Sigmoid colon (tissue), 7 donors: ENCODE measurements around the gene IL1RAPL1. TPM values are rescaled to one million over a fixed set of nuclear protein-coding genes. Genes with fewer than 3 reads are reported as not detected.

ENCODE experiments used
- DNase-seq: peaks from one replicate; pipeline ENCODE4 v3.0.0-alpha.2; 2019
- H3K27ac ChIP-seq, 4 donors: fragments of 200-600 bp; sonication (generic); one replicate each; pipeline ENCODE4 v1.5.1; 2016 to 2019; ENCODE audit warnings: mild to moderate bottlenecking in 1 of 4
- H3K27me3 ChIP-seq, 3 donors: fragments of 200-600 bp; sonication (generic); one replicate each; pipeline ENCODE4 v1.5.1; 2019; ENCODE audit warnings: mild to moderate bottlenecking in 1 of 3
- H3K36me3 ChIP-seq, 4 donors: fragments of 200-600 bp; sonication (generic); one replicate each; pipeline ENCODE4 v1.5.1; 2016 to 2019
- H3K4me1 ChIP-seq, 4 donors: fragments of 200-600 bp; sonication (generic); one replicate each; pipeline ENCODE4 v1.5.1; 2017 to 2019
- H3K4me3 ChIP-seq, 4 donors: fragments of 200-600 bp; sonication (generic); one replicate each; pipeline ENCODE4 v1.5.1; 2017 to 2019; ENCODE audit warnings: mild to moderate bottlenecking in 2 of 4, moderate library complexity in 1 of 4
- H3K9me3 ChIP-seq, 4 donors: fragments of 200-600 bp in 3 of 4; sonication (generic) in 3 of 4; one replicate each; pipeline versions ENCODE4 v1.5.1 to v1.6.1; 2013 to 2019
- CTCF ChIP-seq, 4 experiments: fragments of 450-650 bp in 3 of 4; fragments of 200-600 bp in 1 of 4; IDR thresholded peaks; one replicate each; pipeline ENCODE4 v1.5.1; 2016 to 2019; ENCODE audit warnings: antibody characterized with exemption in 4 of 4, mild to moderate bottlenecking in 3 of 4, moderate library complexity in 2 of 4
- EP300 ChIP-seq, 4 donors: sonication (generic); formaldehyde crosslinking; IDR thresholded peaks; one replicate each; pipeline ENCODE4 v1.6.1; 2017; ENCODE audit warnings: antibody characterized with exemption in 4 of 4
- POLR2A ChIP-seq, 2 donors: fragments of 450-650 bp; IDR thresholded peaks; one replicate each; pipeline ENCODE4 v1.6.1; 2016; ENCODE audit warnings: antibody characterized with exemption in 2 of 2, mild to moderate bottlenecking in 2 of 2, moderate library complexity in 2 of 2
- POLR2AphosphoS5 ChIP-seq, 4 donors: sonication (generic); formaldehyde crosslinking; IDR thresholded peaks; one replicate each; pipeline ENCODE4 v1.6.1; 2017; ENCODE audit warnings: antibody characterized with exemption in 4 of 4
- WGBS, 2 donors: extraction: QIAGEN DNeasy Blood & Tissue Kit; methylation state at CpG; one replicate each; pipeline ENCODE4 v1.1.7; 2013; 5-methylcytosine and 5-hydroxymethylcytosine counted together
- intact Hi-C: fragments of 100-400 bp; cut with DNase I; formaldehyde crosslinking; loops from one replicate; pipeline ENCODE4 v1.15.1; 2023
- polyA plus RNA-seq, 3 donors: library from polyadenylated mRNA; stranded (reverse); fragments of 200-250 nt; gene quantifications; one replicate each; pipeline ENCODE4 v1.2.3, GENCODE V29; 2013
- total RNA-seq, 4 donors: library from RNA; depleted of rRNA; stranded (reverse); fragments of >200 nt; gene quantifications; one replicate each; pipeline ENCODE4 v1.1.0, GENCODE V29; 2016
- donor health status: healthy with polysubstance abuse.
- donor health status: Bipolar disorder and iron deficiency.
- donor health status: healthy.

IL1RAPL1 gene
- total and polyA plus RNA-seq, 7 donors: 0.07 to 2.5 (median 1.2) TPM; not detected in 2

GRCh38 chrX:29903360-29903759 is 1316.1 kb downstream of the IL1RAPL1 start:
- TF ChIP-seq EP300 (IDR thresholded peaks at IDR 0.05): no peak
- peak in 1 of 4 experiments; percentile 26 for TF ChIP-seq CTCF (IDR thresholded peaks at IDR 0.05)
- Histone ChIP-seq H3K4me1 (no peaks in the 10 kb centered on the region), H3K27ac (no peak overlapping the region), H3K9me3 (no peaks in the 10 kb centered on the region), H3K4me3 (no peak overlapping the region), H3K27me3 (no peaks in the 10 kb centered on the region), H3K36me3 (no peaks in the 10 kb centered on the region)
- intact Hi-C loops: no loop called here
- DNase-seq: no peak

GRCh38 chrX:29911673-29912072 is 1324.4 kb downstream of the IL1RAPL1 start:
- H3K9me3 ChIP-seq: no peaks in the 10 kb centered on the region
- no peaks in the 10 kb centered on the region for H3K4me1 ChIP-seq
- TF ChIP-seq POLR2AphosphoS5 (IDR thresholded peaks at IDR 0.05) (no peak), EP300 (IDR thresholded peaks at IDR 0.05) (no peak), CTCF (IDR thresholded peaks at IDR 0.05) (no peak), POLR2A (IDR thresholded peaks at IDR 0.05) (no peak)
- no peak overlapping the region for H3K4me3 ChIP-seq
- H3K36me3 ChIP-seq: no peaks in the 10 kb centered on the region
- intact Hi-C loops: no loop called here
- DNase-seq: no peak
- no peak overlapping the region for H3K27ac ChIP-seq
- WGBS, 2 donors: 40 to 67% methylated on average over 4 of the region's 4 CpGs
- H3K27me3 ChIP-seq: no peaks in the 10 kb centered on the region

GRCh38 chrX:29913647-29914046 is 1326.4 kb downstream of the IL1RAPL1 start:
- 89 to 94% methylated on average over 6 of the region's 6 CpGs for WGBS, 2 donors
- DNase-seq: no peak
- Histone ChIP-seq H3K4me1 (no peaks in the 10 kb centered on the region), H3K9me3 (no peaks in the 10 kb centered on the region), H3K4me3 (no peak overlapping the region), H3K27ac (no peak overlapping the region), H3K27me3 (no peaks in the 10 kb centered on the region), H3K36me3 (no peaks in the 10 kb centered on the region)
- TF ChIP-seq POLR2A (IDR thresholded peaks at IDR 0.05): no peak
- intact Hi-C loops: no loop called here

GRCh38 chrX:29922607-29923006 is 1335.4 kb downstream of the IL1RAPL1 start:
- H3K4me1 ChIP-seq: no peaks in the 10 kb centered on the region
- TF ChIP-seq CTCF (IDR thresholded peaks at IDR 0.05) (no peak), POLR2A (IDR thresholded peaks at IDR 0.05) (no peak), EP300 (IDR thresholded peaks at IDR 0.05) (no peak), POLR2AphosphoS5 (IDR thresholded peaks at IDR 0.05) (no peak)
- H3K4me3 ChIP-seq: no peak overlapping the region
- no peaks in the 10 kb centered on the region for H3K9me3 ChIP-seq
- 80 to 81% methylated on average over 1 of the region's 1 CpG for WGBS, 2 donors
- no peak overlapping the region for H3K27ac ChIP-seq
- H3K36me3 ChIP-seq: no peaks in the 10 kb centered on the region
- intact Hi-C loops: no loop called here
- no peak for DNase-seq
- no peaks in the 10 kb centered on the region for H3K27me3 ChIP-seq

- no peak overlapping the region for H3K27ac ChIP-seq
- no peaks in the 10 kb centered on the region for H3K27me3 ChIP-seq
- whole genome bisulfite sequencing, 2 donors: 77 to 84% methylated on average over 1 of the region's 1 CpG
- no peak for DNase-seq
- no peaks in the 10 kb centered on the region for H3K36me3 ChIP-seq
- TF ChIP-seq EP300 (IDR thresholded peaks at IDR 0.05): no peak
- no peak for TF ChIP-seq CTCF (IDR thresholded peaks at IDR 0.05)
- no peak for TF ChIP-seq POLR2AphosphoS5 (IDR thresholded peaks at IDR 0.05)
- no peak for TF ChIP-seq POLR2A (IDR thresholded peaks at IDR 0.05)
- intact Hi-C loops: no loop called here
- no peak overlapping the region for H3K4me3 ChIP-seq
- H3K9me3 ChIP-seq: no peaks in the 10 kb centered on the region
- no peaks in the 10 kb centered on the region for H3K4me1 ChIP-seq
Observed at GRCh38 chrX:29926056-29926455, 1338.8 kb downstream of the IL1RAPL1 start.
